OCI-LY7 (cell line): ENCODE results near the gene SNRNP27. TPM values are rescaled to one million over a fixed set of nuclear protein-coding genes. Genes with fewer than 3 reads are reported as not detected.
"Not testable (repeated sequence)": the region's sequence is repeated elsewhere in the genome, so short reads cannot be mapped to it uniquely, and the experiment has no call there.

Experiments used
- BruUV-seq: library from RNA; stranded (reverse); fragments of 400-500 nt; replicated peaks from 2 replicates; lab custom pipeline; 2021; lab: Mats Ljungman, UMichigan
- CTCF ChIA-PET: fragments of 300-600 bp; sonication (Branson Sonifier 250); formaldehyde crosslinking; loops from one replicate; lab custom pipeline; 2022; ENCODE audit warnings: antibody characterized with exemption; ENCODE audit not compliant: unreplicated experiment; lab: Charles Lee
- POLR2A ChIA-PET: fragments of 300-600 bp; sonication (Branson Sonifier 250); formaldehyde crosslinking; loops from one replicate; lab custom pipeline; 2022; ENCODE audit warnings: antibody characterized with exemption; lab: Charles Lee
- DNase-seq: peaks from one replicate; pipeline ENCODE4 v3.0.0-alpha.2; 2015; ENCODE audit warnings: low spot score
- H2AFZ ChIP-seq: fragments of 200-600 bp; sonication (generic), shearing (Covaris generic); 2 replicates; pipeline ENCODE4 v1.6.1; 2014; ENCODE audit warnings: mild to moderate bottlenecking, antibody characterized with exemption, low read length, moderate library complexity
- H3K27ac ChIP-seq: fragments of 200-600 bp; sonication (generic); 2 replicates; pipeline ENCODE4 v1.5.1; 2014; ENCODE audit warnings: mixed run types, low read depth, mild to moderate bottlenecking, moderate library complexity, low read length, inconsistent platforms; ENCODE audit not compliant: poor library complexity, severe bottlenecking
- H3K36me3 ChIP-seq: fragments of 200-600 bp; sonication (generic); 2 replicates; pipeline ENCODE4 v1.6.1; 2014; ENCODE audit warnings: mild to moderate bottlenecking, antibody characterized with exemption, low read length, moderate library complexity, mixed read lengths; ENCODE audit not compliant: insufficient read depth
- H3K4me1 ChIP-seq: fragments of 200-600 bp; sonication (generic); 2 replicates; pipeline ENCODE4 v1.5.1; 2014; ENCODE audit warnings: mild to moderate bottlenecking, low read length; ENCODE audit not compliant: insufficient read depth, poor library complexity, severe bottlenecking
- H3K4me2 ChIP-seq: fragments of 200-600 bp; sonication (generic); 2 replicates; pipeline ENCODE4 v1.6.1; 2014; ENCODE audit warnings: mild to moderate bottlenecking, low read length
- H3K4me3 ChIP-seq: fragments of 200-600 bp; sonication (generic); 2 replicates; pipeline ENCODE4 v1.5.1; 2014; ENCODE audit warnings: mild to moderate bottlenecking, low read depth, low read length; ENCODE audit not compliant: poor library complexity, severe bottlenecking
- H3K79me2 ChIP-seq: fragments of 200-600 bp; sonication (generic); 2 replicates; pipeline ENCODE4 v1.6.1; 2016; ENCODE audit warnings: low read depth, mild to moderate bottlenecking, low read length, moderate library complexity, mixed read lengths; ENCODE audit not compliant: insufficient read depth
- H3K9me2 ChIP-seq: fragments of 200-600 bp; sonication (generic); 2 replicates; pipeline ENCODE4 v1.6.1; 2016; ENCODE audit warnings: mild to moderate bottlenecking, low read length, mixed read lengths; ENCODE audit not compliant: insufficient read depth
- H3K9me3 ChIP-seq: fragments of 200-600 bp; sonication (generic); 2 replicates; pipeline ENCODE4 v1.6.1; 2014; ENCODE audit warnings: mild to moderate bottlenecking, mixed run types, low read length, mixed read lengths
- H4K20me1 ChIP-seq: fragments of 200-600 bp; sonication (generic); 2 replicates; pipeline ENCODE4 v1.6.1; 2014; ENCODE audit warnings: mild to moderate bottlenecking, antibody characterized with exemption, low read length, moderate library complexity, mixed read lengths; ENCODE audit not compliant: insufficient read depth
- EZH2phosphoT487 ChIP-seq: fragments of 200-600 bp; sonication (generic); IDR thresholded peaks from 2 replicates; pipeline ENCODE4 v1.6.1; 2018; ENCODE audit warnings: low read depth, borderline replicate concordance, mild to moderate bottlenecking, mixed run types, antibody characterized with exemption, low read length, moderate library complexity, mixed read lengths
- intact Hi-C: fragments of 100-400 bp; cut with micrococcal nuclease; formaldehyde crosslinking; loops from one replicate; pipeline ENCODE4 v1.10.0; 2022; ENCODE audit not compliant: unreplicated experiment
- total RNA-seq, 2 experiments: library from RNA; depleted of rRNA in 1 of 2; stranded (reverse); fragments of >200 nt in 1 of 2; shearing (Covaris generic) in 1 of 2; gene quantifications; 2 replicates each; pipeline ENCODE4 v1.2.3, GENCODE V29; 2014 to 2022
- TF ChIP-seq, protein P1 (sequence below): fragments of 200-600 bp; sonication (generic); conservative IDR thresholded peaks from 2 replicates; pipeline ENCODE4 v1.5.1; 2014; ENCODE audit warnings: mild to moderate bottlenecking, antibody characterized with exemption, low read length, moderate library complexity, mixed read lengths

The SNRNP27 gene
- total RNA-seq, 2 experiments from 2014 or later: 42.2 to 76.0 TPM

DNA sequence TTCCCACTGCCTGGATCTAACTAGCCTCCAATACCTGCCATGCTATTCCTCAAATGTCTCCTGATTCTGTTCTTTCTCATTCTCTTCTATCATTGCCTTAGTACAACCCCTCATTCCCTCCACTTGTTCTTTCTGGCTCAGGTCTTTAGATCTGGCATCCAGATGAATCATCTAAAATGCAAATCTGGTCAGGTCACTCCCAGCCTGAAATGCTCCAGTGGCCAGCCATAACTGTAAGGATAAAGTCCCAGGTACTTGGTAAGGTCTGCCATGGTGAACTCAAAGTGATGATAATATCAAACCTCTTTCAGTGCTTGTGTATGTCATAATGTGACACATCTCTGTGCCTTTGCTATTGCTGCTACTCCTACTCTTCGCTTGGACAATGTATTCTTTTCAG is 2.9 kb upstream of the SNRNP27 start:
- no peak for DNase-seq
- Histone ChIP-seq H3K4me3 (no peak overlapping the region), H2AFZ (no peak overlapping the region), H3K27ac (no peak overlapping the region), H3K9me3 (no peaks in the 10 kb centered on the region), H3K4me1 (peaks cover 13% of the 10 kb centered on the region), H3K79me2 (peaks cover 18% of the 10 kb centered on the region), H3K4me2 (no peak overlapping the region), H3K36me3 (0 out of 2 replicates have a peak, but pooled peaks cover 7% of the 10 kb centered on the region), H4K20me1 (no peaks in the 10 kb centered on the region), H3K9me2 (no peaks in the 10 kb centered on the region)
- TF ChIP-seq EZH2phosphoT487: no peak
- TF ChIP-seq, protein P1, sequence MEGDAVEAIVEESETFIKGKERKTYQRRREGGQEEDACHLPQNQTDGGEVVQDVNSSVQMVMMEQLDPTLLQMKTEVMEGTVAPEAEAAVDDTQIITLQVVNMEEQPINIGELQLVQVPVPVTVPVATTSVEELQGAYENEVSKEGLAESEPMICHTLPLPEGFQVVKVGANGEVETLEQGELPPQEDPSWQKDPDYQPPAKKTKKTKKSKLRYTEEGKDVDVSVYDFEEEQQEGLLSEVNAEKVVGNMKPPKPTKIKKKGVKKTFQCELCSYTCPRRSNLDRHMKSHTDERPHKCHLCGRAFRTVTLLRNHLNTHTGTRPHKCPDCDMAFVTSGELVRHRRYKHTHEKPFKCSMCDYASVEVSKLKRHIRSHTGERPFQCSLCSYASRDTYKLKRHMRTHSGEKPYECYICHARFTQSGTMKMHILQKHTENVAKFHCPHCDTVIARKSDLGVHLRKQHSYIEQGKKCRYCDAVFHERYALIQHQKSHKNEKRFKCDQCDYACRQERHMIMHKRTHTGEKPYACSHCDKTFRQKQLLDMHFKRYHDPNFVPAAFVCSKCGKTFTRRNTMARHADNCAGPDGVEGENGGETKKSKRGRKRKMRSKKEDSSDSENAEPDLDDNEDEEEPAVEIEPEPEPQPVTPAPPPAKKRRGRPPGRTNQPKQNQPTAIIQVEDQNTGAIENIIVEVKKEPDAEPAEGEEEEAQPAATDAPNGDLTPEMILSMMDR: no peak
- BruUV-seq: no TSS peak
- POLR2A ChIA-PET: interaction anchor here (0.7 to 1.5 kb wide), 3 partner anchors 11 to 387 kb away, joined by 3 to 5 read pairs (median 3); no protein-coding TSS in a partner anchor
- intact Hi-C loops: no loop called here
- CTCF ChIA-PET: no interaction called here

DNA sequence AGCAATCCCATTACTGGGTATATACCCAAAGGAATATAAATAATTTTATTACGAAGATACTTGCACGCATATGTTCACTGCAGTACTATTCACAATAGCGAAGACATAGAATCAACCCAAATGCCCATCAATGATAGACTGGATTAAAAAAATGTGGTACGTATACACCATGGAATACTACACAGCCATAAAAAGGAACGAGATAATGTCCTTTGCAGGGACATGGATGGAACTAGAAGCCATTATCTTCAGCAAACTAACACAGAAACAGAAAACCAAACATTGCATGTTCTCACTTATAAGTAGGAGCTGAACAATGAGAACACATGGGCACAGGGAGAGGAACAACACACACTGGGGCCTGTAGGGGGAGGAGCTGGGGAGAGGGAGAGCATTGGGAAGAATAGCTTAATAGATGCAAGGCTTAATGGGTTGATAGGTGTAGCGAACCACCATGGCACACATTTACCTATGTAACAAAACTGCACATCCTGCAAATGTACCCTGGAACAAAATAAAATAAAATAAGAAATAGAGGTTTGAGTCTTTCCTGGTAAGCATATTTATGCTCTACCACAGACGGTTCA is 825 bp upstream of the SNRNP27 start:
- peak overlapping the region; percentile 89 for H3K4me2 ChIP-seq
- H3K27ac ChIP-seq: peak overlapping the region; percentile 16
- H3K9me2 ChIP-seq, H3K9me3 ChIP-seq, intact Hi-C loops, H4K20me1 ChIP-seq, DNase-seq, BruUV-seq: not testable (repeated sequence)
- peak overlapping the region; percentile 100 for H2AFZ ChIP-seq
- H3K4me3 ChIP-seq: peak overlapping the region; percentile 85
- TF ChIP-seq, protein P1: peak; percentile 18; the same call in 1 of the 2 replicates
- peaks cover 18% of the 10 kb centered on the region for H3K79me2 ChIP-seq
- peaks cover 13% of the 10 kb centered on the region for H3K4me1 ChIP-seq
- peaks cover 25% of the 10 kb centered on the region for H3K36me3 ChIP-seq
- ChIA-PET POLR2A (interaction anchor here (0.6 to 1.6 kb wide), 5 partner anchors 9 to 507 kb away, joined by 3 to 6 read pairs (median 3); no protein-coding TSS in a partner anchor), CTCF (interaction anchor here (1.1 kb wide), 1 partner anchor 22 kb away, joined by 4 read pairs; no protein-coding TSS in a partner anchor)

DNA sequence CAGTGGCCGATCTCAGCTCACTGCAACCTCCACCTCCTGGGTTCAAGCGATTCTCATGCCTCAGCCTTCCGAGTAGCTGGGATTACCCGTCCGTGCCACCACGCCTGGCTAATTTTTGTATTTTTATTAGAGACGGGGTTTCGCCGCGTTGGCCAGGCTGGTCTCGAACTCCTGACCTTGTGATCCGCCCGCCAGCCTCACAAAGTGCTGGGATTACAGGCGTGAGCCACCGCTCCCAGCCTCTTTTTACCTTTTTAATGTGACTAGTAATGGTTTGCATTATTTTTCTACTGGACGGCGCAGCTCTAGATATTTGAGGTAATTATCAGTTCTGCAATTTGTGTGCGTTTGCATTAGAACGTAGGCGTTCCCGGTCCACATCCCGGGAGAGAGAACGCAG is 981 bp downstream of the SNRNP27 start:
- BruUV-seq, H3K9me2 ChIP-seq, H2AFZ ChIP-seq, H4K20me1 ChIP-seq, H3K9me3 ChIP-seq, CTCF ChIA-PET, intact Hi-C loops, H3K27ac ChIP-seq, DNase-seq: not testable (repeated sequence)
- POLR2A ChIA-PET: interaction anchor here (0.7 to 1.6 kb wide), 3 partner anchors 12 to 257 kb away, joined by 3 to 13 read pairs (median 4); partner anchors contain the start of gene MXD1
- Histone ChIP-seq H3K4me1 (peaks cover 13% of the 10 kb centered on the region), H3K36me3 (peaks cover 39% of the 10 kb centered on the region), H3K4me2 (peak overlapping the region; percentile 89), H3K79me2 (peaks cover 19% of the 10 kb centered on the region), H3K4me3 (peak overlapping the region; percentile 85)
